Panc1 (cell line): ENCODE results near the gene USP48.

Source experiments
- TCF7L2 ChIP-seq: IDR thresholded peaks from 2 replicates; pipeline ENCODE4 v1.6.1; 2011; ENCODE audit warnings: mild to moderate bottlenecking, low read depth, low read length, inconsistent platforms
- TF ChIP-seq, protein P1 (sequence below): fragments of 450-650 bp; IDR thresholded peaks from 2 replicates; pipeline ENCODE4 v1.5.1; 2017; ENCODE audit warnings: mild to moderate bottlenecking

- TF ChIP-seq, protein P1, sequence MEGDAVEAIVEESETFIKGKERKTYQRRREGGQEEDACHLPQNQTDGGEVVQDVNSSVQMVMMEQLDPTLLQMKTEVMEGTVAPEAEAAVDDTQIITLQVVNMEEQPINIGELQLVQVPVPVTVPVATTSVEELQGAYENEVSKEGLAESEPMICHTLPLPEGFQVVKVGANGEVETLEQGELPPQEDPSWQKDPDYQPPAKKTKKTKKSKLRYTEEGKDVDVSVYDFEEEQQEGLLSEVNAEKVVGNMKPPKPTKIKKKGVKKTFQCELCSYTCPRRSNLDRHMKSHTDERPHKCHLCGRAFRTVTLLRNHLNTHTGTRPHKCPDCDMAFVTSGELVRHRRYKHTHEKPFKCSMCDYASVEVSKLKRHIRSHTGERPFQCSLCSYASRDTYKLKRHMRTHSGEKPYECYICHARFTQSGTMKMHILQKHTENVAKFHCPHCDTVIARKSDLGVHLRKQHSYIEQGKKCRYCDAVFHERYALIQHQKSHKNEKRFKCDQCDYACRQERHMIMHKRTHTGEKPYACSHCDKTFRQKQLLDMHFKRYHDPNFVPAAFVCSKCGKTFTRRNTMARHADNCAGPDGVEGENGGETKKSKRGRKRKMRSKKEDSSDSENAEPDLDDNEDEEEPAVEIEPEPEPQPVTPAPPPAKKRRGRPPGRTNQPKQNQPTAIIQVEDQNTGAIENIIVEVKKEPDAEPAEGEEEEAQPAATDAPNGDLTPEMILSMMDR = no peak
- no peak for TF ChIP-seq TCF7L2
Measured at GRCh38 chr1:21674957-21675356, 108.0 kb downstream of the USP48 start.
